Measurements from ENCODE around the gene ZNF524. TPM values are rescaled to one million over a fixed set of nuclear protein-coding genes. Genes with fewer than 3 reads are reported as not detected.

The ZNF524 gene
- total RNA-seq, 1 experiment from 2014 or later, result 5.5 TPM

DNA sequence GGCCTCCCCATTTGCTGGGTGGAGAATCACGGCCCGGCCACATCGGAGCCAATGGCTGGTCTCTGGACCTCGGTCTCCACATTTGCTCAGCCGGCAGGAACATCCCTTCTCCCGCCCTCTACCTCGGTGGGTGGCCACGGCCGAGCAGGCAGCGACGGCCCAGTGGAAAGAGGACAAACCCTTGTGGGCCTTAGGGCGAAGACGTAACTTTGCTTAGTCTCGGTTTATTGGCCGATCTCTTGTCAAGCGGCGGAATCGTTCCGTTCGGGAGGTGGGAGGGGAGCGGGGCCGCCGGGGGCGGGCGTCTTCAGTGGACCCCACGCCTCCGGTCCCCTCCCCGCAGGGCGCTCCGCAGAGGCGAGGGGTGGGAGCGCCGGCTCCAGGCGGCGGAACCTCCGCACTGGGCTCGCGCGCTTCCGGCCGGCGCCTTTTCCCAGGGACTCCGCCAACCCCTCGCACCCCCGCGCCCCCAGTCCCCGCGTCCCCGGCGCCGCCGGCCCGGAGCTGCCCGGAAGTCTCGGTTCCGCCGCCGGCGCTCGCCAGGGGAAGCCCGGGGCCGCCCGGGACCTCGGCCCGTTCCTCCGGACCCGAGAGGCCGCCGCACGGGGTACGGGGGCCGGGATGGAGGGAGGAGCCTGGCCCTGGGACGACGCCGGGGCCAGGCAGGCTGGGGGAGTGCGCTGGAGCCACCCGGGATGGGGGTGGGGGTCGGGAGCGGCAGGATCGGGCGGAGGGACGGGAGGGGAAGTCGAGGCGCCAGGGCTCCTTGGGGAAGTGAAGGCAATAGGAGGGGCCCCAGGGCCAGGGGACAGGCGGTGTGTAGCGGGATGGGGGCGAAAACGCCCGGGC lies 40.7 kb downstream of the ZNF524 start, which contains the start of gene ZNF580 (continued):
- TF ChIP-seq AFF4 (CRISPR knock-in tag; IDR thresholded peaks at IDR 0.05; ENCODE audit: borderline replicate concordance) (no peak), FOXP1 (CRISPR knock-in tag; IDR thresholded peaks at IDR 0.05; ENCODE audit: borderline replicate concordance) (peak; percentile 55; the same call in 1 of the 2 replicates)

DNA sequence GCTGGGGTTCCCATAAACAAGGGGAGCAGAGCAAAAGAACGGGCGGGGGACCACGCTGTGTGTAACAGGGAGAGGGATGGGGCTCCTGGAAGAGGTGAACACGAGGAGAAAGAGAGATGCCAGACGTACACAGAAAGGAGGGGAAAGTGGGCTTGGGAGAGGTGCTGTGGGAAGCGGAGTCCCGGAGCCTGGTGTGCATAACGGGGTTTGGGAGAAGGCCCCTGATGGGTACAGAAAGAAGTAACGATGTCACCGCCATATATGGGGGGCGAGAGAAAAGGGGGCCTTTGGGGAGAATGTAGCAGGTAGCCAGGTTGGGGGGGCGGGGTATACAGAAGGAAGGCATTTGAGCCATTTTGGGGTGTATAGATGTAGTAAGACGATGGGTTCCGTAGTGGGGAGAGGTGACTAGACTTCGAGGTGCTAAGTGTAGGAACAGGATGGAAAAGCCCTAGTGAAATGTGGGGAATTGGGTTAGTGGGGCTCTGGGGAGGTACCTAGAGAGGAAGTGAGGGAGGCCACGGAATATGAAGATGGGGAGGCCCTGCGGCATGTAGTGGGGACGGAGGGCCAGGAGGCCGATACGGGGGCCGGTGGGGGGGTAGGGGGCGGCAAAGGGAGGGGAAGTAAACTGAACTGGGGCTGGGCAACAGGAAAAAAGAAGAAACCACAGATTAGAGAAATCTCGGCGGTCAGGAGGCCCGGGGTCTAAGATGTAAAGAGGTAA lies 41.5 kb downstream of the ZNF524 start:
- Mint-ChIP-seq H3K4me3 (peak overlapping the region; percentile 89), H3K9me3 (peaks cover 4% of the 10 kb centered on the region), H3K27ac (peak overlapping the region; percentile 89), H3K27me3 (ENCODE audit: low read depth) (peaks cover 9% of the 10 kb centered on the region), H3K4me1 (peaks cover 20% of the 10 kb centered on the region), H3K36me3 (peaks cover 20% of the 10 kb centered on the region)
- ATAC-seq, result peak; percentile 2
- POLR2A ChIA-PET, result interaction anchor here (1.0 kb wide), 1 partner anchor 13 kb away, joined by 3 read pairs; the partner anchor contains the start of gene U2AF2
- CTCF ChIA-PET, result interaction anchor here (0.6 to 2.6 kb wide), 5 partner anchors 9 to 1404 kb away, joined by 3 to 12 read pairs (median 11); partner anchors contain the start of gene ZNF784
- no peak for DNase-seq (ENCODE audit: low spot score)
- TF ChIP-seq ZNF416 (CRISPR knock-in tag; IDR thresholded peaks at IDR 0.05), result 0 out of 2 replicates have a peak, but pooled peaks have one; percentile 4
- TF ChIP-seq GTF2I (CRISPR knock-in tag; conservative IDR thresholded peaks at IDR 0.05), result no peak
- peak; percentile 40; the same call in 1 of the 2 replicates for TF ChIP-seq ETV6 (CRISPR knock-in tag; IDR thresholded peaks at IDR 0.05)
- no peak for TF ChIP-seq ZNF396 (CRISPR knock-in tag; IDR thresholded peaks at IDR 0.05; ENCODE audit: borderline replicate concordance)
- TF ChIP-seq ZNF425 (CRISPR knock-in tag; conservative IDR thresholded peaks at IDR 0.05), result no peak
- 0 out of 2 replicates have a peak, but pooled peaks have one; percentile 9 for TF ChIP-seq GABPB1 (CRISPR knock-in tag; IDR thresholded peaks at IDR 0.05)
- TF ChIP-seq, protein P1, sequence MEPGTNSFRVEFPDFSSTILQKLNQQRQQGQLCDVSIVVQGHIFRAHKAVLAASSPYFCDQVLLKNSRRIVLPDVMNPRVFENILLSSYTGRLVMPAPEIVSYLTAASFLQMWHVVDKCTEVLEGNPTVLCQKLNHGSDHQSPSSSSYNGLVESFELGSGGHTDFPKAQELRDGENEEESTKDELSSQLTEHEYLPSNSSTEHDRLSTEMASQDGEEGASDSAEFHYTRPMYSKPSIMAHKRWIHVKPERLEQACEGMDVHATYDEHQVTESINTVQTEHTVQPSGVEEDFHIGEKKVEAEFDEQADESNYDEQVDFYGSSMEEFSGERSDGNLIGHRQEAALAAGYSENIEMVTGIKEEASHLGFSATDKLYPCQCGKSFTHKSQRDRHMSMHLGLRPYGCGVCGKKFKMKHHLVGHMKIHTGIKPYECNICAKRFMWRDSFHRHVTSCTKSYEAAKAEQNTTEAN (CRISPR knock-in tag; IDR thresholded peaks at IDR 0.05), result no peak
- TF ChIP-seq EMX1 (CRISPR knock-in tag; IDR thresholded peaks at IDR 0.05), result no peak
- no peak for TF ChIP-seq NR1H2 (CRISPR knock-in tag; IDR thresholded peaks at IDR 0.05)
- TF ChIP-seq OVOL2 (CRISPR knock-in tag; IDR thresholded peaks at IDR 0.05; ENCODE audit: borderline replicate concordance), result no peak
- TF ChIP-seq, protein P2, sequence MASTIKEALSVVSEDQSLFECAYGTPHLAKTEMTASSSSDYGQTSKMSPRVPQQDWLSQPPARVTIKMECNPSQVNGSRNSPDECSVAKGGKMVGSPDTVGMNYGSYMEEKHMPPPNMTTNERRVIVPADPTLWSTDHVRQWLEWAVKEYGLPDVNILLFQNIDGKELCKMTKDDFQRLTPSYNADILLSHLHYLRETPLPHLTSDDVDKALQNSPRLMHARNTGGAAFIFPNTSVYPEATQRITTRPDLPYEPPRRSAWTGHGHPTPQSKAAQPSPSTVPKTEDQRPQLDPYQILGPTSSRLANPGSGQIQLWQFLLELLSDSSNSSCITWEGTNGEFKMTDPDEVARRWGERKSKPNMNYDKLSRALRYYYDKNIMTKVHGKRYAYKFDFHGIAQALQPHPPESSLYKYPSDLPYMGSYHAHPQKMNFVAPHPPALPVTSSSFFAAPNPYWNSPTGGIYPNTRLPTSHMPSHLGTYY (CRISPR knock-in tag; IDR thresholded peaks at IDR 0.05), result peak; percentile 63
- no peak for TF ChIP-seq HMGXB4 (CRISPR knock-in tag; IDR thresholded peaks at IDR 0.05)
- peak; percentile 59; the same call in 1 of the 2 replicates for TF ChIP-seq ZMAT4 (CRISPR knock-in tag; IDR thresholded peaks at IDR 0.05)
- no peak for TF ChIP-seq ZNF532 (CRISPR knock-in tag; IDR thresholded peaks at IDR 0.05; ENCODE audit: borderline replicate concordance)

Data from WTC11 (cell line).